ENCODE results near the gene PRKCA.

DNA sequence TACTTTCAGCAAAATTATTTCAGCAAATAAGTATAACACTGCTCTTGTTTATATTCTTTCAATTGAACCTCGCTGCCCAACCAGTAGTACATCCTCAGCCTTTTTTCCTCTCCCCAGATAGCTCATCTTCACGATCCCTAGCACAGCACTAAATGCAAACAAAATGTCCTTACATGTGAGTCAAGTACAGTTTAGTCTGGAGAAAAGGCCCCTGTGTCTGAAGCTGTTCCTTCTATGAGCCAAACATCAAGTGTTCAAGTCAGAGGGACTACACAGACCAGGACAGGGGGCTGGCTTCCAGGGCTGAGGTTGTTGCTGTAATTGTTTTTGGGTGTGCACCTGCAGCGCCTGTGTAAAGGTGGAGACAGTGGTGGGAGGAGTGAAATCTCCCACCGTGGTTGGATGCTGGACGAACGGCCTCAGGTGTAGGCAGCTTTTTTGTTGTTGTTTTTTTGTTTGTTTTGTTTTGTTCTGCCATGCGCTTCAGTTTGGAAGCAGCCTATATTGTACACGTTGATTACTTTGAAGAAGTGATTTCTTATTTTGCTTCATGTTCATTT, 147.1 kb downstream of the PRKCA start:
- TF ChIP-seq CTCF (IDR thresholded peaks at IDR 0.05; ENCODE audit: insufficient read depth, low read length) (no peak), GABPA (IDR thresholded peaks at IDR 0.05; ENCODE audit: low read depth) (no peak)

Measured in HL-60 (cell line).